Right lobe of liver (tissue), 6 donors: ENCODE results near the gene KIRREL3. TPM values are rescaled to one million over a fixed set of nuclear protein-coding genes. Genes with fewer than 3 reads are reported as not detected.
A peak's percentile ranks its signal among the peaks of the same experiment; 100 is the strongest.

ENCODE experiments used
- ATAC-seq, 4 donors: fragments of 200-7000 bp; cut with Tn5 transposase; one replicate each; pipeline ENCODE4 v1.9.1; 2020; ENCODE audit warnings: mild to moderate bottlenecking in 4 of 4, moderate library complexity in 4 of 4
- DNase-seq, 3 donors: peaks; one replicate each; pipeline ENCODE4 v3.0.0-alpha.2; 2020
- H3K27ac ChIP-seq, 3 donors: fragments of 200-600 bp; one replicate each; pipeline ENCODE4 v1.8.0; 2022
- H3K27me3 ChIP-seq, 2 donors: fragments of 200-600 bp; one replicate each; pipeline ENCODE4 v1.8.0; 2022
- H3K36me3 ChIP-seq, 4 donors: fragments of 200-600 bp; sonication (generic) in 1 of 4; one replicate each; pipeline versions ENCODE4 v1.5.1 to v1.8.0; 2017 to 2022; ENCODE audit warnings: control low read depth in 1 of 4
- H3K4me1 ChIP-seq, 4 donors: fragments of 200-600 bp; sonication (generic) in 1 of 4; one replicate each; pipeline versions ENCODE4 v1.5.1 to v1.8.0; 2017 to 2022; ENCODE audit warnings: control low read depth in 1 of 4
- H3K4me3 ChIP-seq, 3 donors: fragments of 200-600 bp; one replicate each; pipeline ENCODE4 v1.8.0; 2022
- H3K9me3 ChIP-seq, 4 donors: fragments of 200-600 bp; sonication (generic) in 1 of 4; one replicate each; pipeline versions ENCODE4 v1.5.1 to v1.8.0; 2017 to 2022; ENCODE audit warnings: control low read depth in 1 of 4
- CTCF ChIP-seq, 4 donors: fragments of 200-600 bp in 3 of 4; fragments of 450-650 bp in 1 of 4; IDR thresholded peaks; one replicate each; pipeline versions ENCODE4 v1.5.1 to v1.8.0; 2016 to 2022; ENCODE audit warnings: antibody characterized with exemption in 4 of 4, mild to moderate bottlenecking in 2 of 4
- POLR2A ChIP-seq: fragments of 450-650 bp; IDR thresholded peaks from one replicate; pipeline ENCODE4 v1.6.1; 2017; ENCODE audit warnings: antibody characterized with exemption, mild to moderate bottlenecking
- WGBS: methylation state at CpG from one replicate; pipeline ENCODE4 v1.1.6; 2018; ENCODE audit warnings: low coverage, low lambda C conversion rate; ENCODE audit not compliant: insufficient coverage; ENCODE audit errors: missing lambda C conversion rate; 5-methylcytosine and 5-hydroxymethylcytosine counted together
- intact Hi-C, 2 donors: fragments of 100-400 bp; cut with DNase I; formaldehyde crosslinking; loops; one replicate each; pipeline versions ENCODE4 v1.11.2 to v1.14.1; 2022
- total RNA-seq, 6 experiments: library from RNA; depleted of rRNA in 2 of 6; stranded (reverse); fragments of >200 nt in 2 of 6; fragmentation: NEBNext Ultra II Directional in 3 of 6; extraction: Animal tissue kit (Norgen Biotek cat#: 25700) in 3 of 6; gene quantifications; one replicate each; pipeline versions ENCODE4 v1.1.0 to v1.2.4, GENCODE V29; 2016 to 2023
- donor health status: DM: no; HTN: yes; CAD: no.
- donor health status: DM: no; HTN: no; CAD: no.
- donor health status: DM: no; HTN: no; CAD: no.
- donor health status: DM: no; HTN: yes; CAD: no.
- donor health status: DM: no; HTN: yes; CAD: no.

KIRREL3 gene
- total RNA-seq, 6 experiments from 2014 or later = not detected

GRCh38 chr11:126459691-126460281 is 540.8 kb downstream of the KIRREL3 start:
- WGBS = 58% methylated on average over 5 of the region's 10 CpGs
- no peaks in the 10 kb centered on the region for H3K4me1 ChIP-seq
- ATAC-seq (no peak), DNase-seq (no peak)
- no peaks in the 10 kb centered on the region for H3K36me3 ChIP-seq
- TF ChIP-seq POLR2A = no peak
- no peak for TF ChIP-seq CTCF (IDR thresholded peaks at IDR 0.05)
- intact Hi-C loops = no loop called here
- H3K27ac ChIP-seq = no peak overlapping the region
- H3K27me3 ChIP-seq = no peaks in the 10 kb centered on the region
- no peak overlapping the region for H3K4me3 ChIP-seq
- H3K9me3 ChIP-seq = no peaks in the 10 kb centered on the region

- DNase-seq (no peak), ATAC-seq (no peak)
- Histone ChIP-seq H3K4me1 (no peaks in the 10 kb centered on the region), H3K4me3 (no peak overlapping the region), H3K27ac (no peak overlapping the region), H3K27me3 (no peaks in the 10 kb centered on the region), H3K9me3 (no peaks in the 10 kb centered on the region), H3K36me3 (no peaks in the 10 kb centered on the region)
- WGBS = 40% methylated on average over 2 of the region's 8 CpGs
- TF ChIP-seq POLR2A (no peak), CTCF (IDR thresholded peaks at IDR 0.05) (no peak)
- intact Hi-C loops = no loop called here
Measured at GRCh38 chr11:126457817-126458216, 542.8 kb downstream of the KIRREL3 start.

- Histone ChIP-seq H3K9me3 (no peaks in the 10 kb centered on the region), H3K4me3 (no peak overlapping the region), H3K27me3 (no peaks in the 10 kb centered on the region), H3K27ac (no peak overlapping the region), H3K36me3 (no peaks in the 10 kb centered on the region), H3K4me1 (no peaks in the 10 kb centered on the region)
- intact Hi-C loops = no loop called here
- peak; percentile 31 to 63 (median 44) for ATAC-seq
- no peak for TF ChIP-seq CTCF (IDR thresholded peaks at IDR 0.05)
- no peak for TF ChIP-seq POLR2A
- DNase-seq = no peak
- 61% methylated on average over 18 of the region's 20 CpGs for WGBS
Measured at GRCh38 chr11:126456783-126457542, 543.6 kb downstream of the KIRREL3 start.

- intact Hi-C loops = no loop called here
- no peak for DNase-seq
- Histone ChIP-seq H3K4me1 (no peaks in the 10 kb centered on the region), H3K27ac (no peak overlapping the region), H3K27me3 (no peaks in the 10 kb centered on the region), H3K36me3 (no peaks in the 10 kb centered on the region), H3K4me3 (no peak overlapping the region), H3K9me3 (no peaks in the 10 kb centered on the region)
- WGBS = 79% methylated on average over 5 of the region's 15 CpGs
- TF ChIP-seq POLR2A (no peak), CTCF (IDR thresholded peaks at IDR 0.05) (no peak)
- ATAC-seq = no peak
Measured at GRCh38 chr11:126456089-126456488, 544.5 kb downstream of the KIRREL3 start.
